Measurements from ENCODE around the gene IQCE.

DNA sequence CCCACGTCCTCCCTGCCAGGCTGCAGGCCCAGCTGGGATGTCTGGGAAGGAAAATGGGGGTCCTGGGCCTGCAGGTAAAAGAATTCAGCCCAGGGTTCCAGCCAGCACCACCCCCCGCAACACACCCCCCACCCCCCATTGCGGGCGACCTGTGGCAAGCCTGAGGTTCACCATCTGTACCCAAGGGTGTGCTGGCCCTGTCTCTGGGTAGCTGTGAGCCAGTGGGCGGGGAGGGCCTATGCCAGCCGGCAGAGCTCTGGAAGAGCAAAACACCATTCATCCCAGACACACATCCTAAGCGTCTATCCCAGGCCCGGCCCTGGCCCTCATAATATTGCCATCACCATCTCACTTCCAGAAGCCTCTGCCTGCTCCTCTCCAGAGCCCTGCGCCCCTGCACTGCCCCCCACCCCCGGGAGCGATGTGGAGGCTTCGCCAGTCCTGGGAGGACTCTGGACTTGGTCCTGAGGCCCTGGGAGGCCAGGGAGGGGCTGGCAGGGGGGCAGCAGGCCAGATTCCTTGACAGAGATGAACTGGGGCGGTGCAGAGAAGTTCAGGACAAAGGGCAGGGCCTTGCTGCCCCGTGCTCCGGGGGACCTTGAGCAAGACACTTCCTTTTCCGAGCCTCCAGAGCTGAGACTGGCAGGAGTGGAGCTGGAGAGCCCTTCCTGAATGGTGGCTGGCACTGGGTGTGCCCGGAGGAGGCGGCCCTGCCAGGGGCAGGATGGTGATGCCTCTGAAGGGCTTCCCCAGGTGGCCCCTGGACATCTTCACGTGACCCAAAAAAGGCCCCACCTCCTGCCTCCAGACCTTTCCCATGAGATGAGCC is 64.3 kb downstream of the IQCE start:
- no peak for TF ChIP-seq MYC (IDR thresholded peaks at IDR 0.05; ENCODE audit: insufficient read depth, insufficient read length, insufficient replicate concordance, low read length, severe bottlenecking)
- TF ChIP-seq, protein P1, sequence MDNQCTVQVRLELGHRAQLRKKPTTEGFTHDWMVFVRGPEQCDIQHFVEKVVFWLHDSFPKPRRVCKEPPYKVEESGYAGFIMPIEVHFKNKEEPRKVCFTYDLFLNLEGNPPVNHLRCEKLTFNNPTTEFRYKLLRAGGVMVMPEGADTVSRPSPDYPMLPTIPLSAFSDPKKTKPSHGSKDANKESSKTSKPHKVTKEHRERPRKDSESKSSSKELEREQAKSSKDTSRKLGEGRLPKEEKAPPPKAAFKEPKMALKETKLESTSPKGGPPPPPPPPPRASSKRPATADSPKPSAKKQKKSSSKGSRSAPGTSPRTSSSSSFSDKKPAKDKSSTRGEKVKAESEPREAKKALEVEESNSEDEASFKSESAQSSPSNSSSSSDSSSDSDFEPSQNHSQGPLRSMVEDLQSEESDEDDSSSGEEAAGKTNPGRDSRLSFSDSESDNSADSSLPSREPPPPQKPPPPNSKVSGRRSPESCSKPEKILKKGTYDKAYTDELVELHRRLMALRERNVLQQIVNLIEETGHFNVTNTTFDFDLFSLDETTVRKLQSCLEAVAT (IDR thresholded peaks at IDR 0.05), result no peak
- no peak for TF ChIP-seq YY1 (IDR thresholded peaks at IDR 0.05; ENCODE audit: low read depth, low read length)
- no peak for TF ChIP-seq SREBF1 (IDR thresholded peaks at IDR 0.05; ENCODE audit: low read length)
- TF ChIP-seq, protein P2, sequence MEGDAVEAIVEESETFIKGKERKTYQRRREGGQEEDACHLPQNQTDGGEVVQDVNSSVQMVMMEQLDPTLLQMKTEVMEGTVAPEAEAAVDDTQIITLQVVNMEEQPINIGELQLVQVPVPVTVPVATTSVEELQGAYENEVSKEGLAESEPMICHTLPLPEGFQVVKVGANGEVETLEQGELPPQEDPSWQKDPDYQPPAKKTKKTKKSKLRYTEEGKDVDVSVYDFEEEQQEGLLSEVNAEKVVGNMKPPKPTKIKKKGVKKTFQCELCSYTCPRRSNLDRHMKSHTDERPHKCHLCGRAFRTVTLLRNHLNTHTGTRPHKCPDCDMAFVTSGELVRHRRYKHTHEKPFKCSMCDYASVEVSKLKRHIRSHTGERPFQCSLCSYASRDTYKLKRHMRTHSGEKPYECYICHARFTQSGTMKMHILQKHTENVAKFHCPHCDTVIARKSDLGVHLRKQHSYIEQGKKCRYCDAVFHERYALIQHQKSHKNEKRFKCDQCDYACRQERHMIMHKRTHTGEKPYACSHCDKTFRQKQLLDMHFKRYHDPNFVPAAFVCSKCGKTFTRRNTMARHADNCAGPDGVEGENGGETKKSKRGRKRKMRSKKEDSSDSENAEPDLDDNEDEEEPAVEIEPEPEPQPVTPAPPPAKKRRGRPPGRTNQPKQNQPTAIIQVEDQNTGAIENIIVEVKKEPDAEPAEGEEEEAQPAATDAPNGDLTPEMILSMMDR (IDR thresholded peaks at IDR 0.05 in 2 of 3, conservative IDR thresholded peaks at IDR 0.05 in 1 of 3; ENCODE audit: control insufficient read depth in 2 of 3, extremely low read depth in 1 of 3, insufficient read depth in 1 of 3, low read depth in 3 of 3, low read length in 3 of 3), result no peak
- TF ChIP-seq POLR2AphosphoS2 (IDR thresholded peaks at IDR 0.05; ENCODE audit: low read depth, low read length), result no peak
